ENCODE results near the gene SDC3. TPM values are rescaled to one million over a fixed set of nuclear protein-coding genes. Genes with fewer than 3 reads are reported as not detected.

The SDC3 gene
- total and polyA plus RNA-seq, 2 donors (not counting 1 experiment from before 2014, with no cell fraction given) = 13.7 to 32.9 TPM

GRCh38 chr1:30890502-30891226, 17.9 kb downstream of the SDC3 start:
- Histone ChIP-seq H2AFZ (ENCODE audit: low read length) (no peak overlapping the region), H4K20me1 (ENCODE audit: control insufficient read depth, extremely low read depth, insufficient read depth, low read length) (no peaks in the 10 kb centered on the region), H3K9me3 (ENCODE audit: control insufficient read depth, insufficient read depth, low read depth, low read length) (no peaks in the 10 kb centered on the region), H3K36me3 (ENCODE audit: control insufficient read depth, insufficient read depth, low read length) (no peaks in the 10 kb centered on the region), H3K27ac (ENCODE audit: insufficient read depth, low read length) (no peak overlapping the region), H3K4me3 (replicated peaks in 1 of 4; ENCODE audit: control extremely low read depth in 1 of 4, insufficient read depth in 1 of 4, low read depth in 3 of 4, low read length in 4 of 4) (no peak overlapping the region), H3K4me1 (ENCODE audit: control insufficient read depth, extremely low read depth, insufficient read depth, low read length) (peaks cover 16% of the 10 kb centered on the region), H3K27me3 (ENCODE audit: control insufficient read depth, insufficient read depth, low read length) (no peaks in the 10 kb centered on the region), H3K4me2 (ENCODE audit: extremely low read depth, insufficient read depth, low read length) (no peak overlapping the region), H3K79me2 (ENCODE audit: control insufficient read depth, insufficient read depth, low read length) (peaks cover 2% of the 10 kb centered on the region), H3K9ac (ENCODE audit: insufficient read depth, low read length) (no peak overlapping the region)
- no peak for DNase-seq (ENCODE audit: low read depth in 2 of 2)
- TF ChIP-seq, protein P1, sequence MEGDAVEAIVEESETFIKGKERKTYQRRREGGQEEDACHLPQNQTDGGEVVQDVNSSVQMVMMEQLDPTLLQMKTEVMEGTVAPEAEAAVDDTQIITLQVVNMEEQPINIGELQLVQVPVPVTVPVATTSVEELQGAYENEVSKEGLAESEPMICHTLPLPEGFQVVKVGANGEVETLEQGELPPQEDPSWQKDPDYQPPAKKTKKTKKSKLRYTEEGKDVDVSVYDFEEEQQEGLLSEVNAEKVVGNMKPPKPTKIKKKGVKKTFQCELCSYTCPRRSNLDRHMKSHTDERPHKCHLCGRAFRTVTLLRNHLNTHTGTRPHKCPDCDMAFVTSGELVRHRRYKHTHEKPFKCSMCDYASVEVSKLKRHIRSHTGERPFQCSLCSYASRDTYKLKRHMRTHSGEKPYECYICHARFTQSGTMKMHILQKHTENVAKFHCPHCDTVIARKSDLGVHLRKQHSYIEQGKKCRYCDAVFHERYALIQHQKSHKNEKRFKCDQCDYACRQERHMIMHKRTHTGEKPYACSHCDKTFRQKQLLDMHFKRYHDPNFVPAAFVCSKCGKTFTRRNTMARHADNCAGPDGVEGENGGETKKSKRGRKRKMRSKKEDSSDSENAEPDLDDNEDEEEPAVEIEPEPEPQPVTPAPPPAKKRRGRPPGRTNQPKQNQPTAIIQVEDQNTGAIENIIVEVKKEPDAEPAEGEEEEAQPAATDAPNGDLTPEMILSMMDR (conservative IDR thresholded peaks at IDR 0.05 in 1 of 2, IDR thresholded peaks at IDR 0.05 in 1 of 2; ENCODE audit: low read depth in 1 of 2, low read length in 2 of 2) = no peak
- no peak for TF ChIP-seq EZH2 (IDR thresholded peaks at IDR 0.05; ENCODE audit: low read length, missing control alignments)

GRCh38 chr1:30889511-30889910, 19.0 kb downstream of the SDC3 start:
- peak in 1 of 2 donors; percentile 76 for DNase-seq (ENCODE audit: low read depth in 2 of 2)
- Histone ChIP-seq H2AFZ (ENCODE audit: low read length) (no peak overlapping the region), H3K27me3 (ENCODE audit: control insufficient read depth, insufficient read depth, low read length) (no peaks in the 10 kb centered on the region), H3K9me3 (ENCODE audit: control insufficient read depth, insufficient read depth, low read depth, low read length) (no peaks in the 10 kb centered on the region), H4K20me1 (ENCODE audit: control insufficient read depth, extremely low read depth, insufficient read depth, low read length) (no peaks in the 10 kb centered on the region), H3K9ac (ENCODE audit: insufficient read depth, low read length) (no peak overlapping the region), H3K79me2 (ENCODE audit: control insufficient read depth, insufficient read depth, low read length) (peaks cover 2% of the 10 kb centered on the region), H3K4me3 (replicated peaks in 1 of 4; ENCODE audit: control extremely low read depth in 1 of 4, insufficient read depth in 1 of 4, low read depth in 3 of 4, low read length in 4 of 4) (no peak overlapping the region), H3K4me1 (ENCODE audit: control insufficient read depth, extremely low read depth, insufficient read depth, low read length) (peaks cover 16% of the 10 kb centered on the region), H3K27ac (ENCODE audit: insufficient read depth, low read length) (no peak overlapping the region), H3K36me3 (ENCODE audit: control insufficient read depth, insufficient read depth, low read length) (no peaks in the 10 kb centered on the region), H3K4me2 (ENCODE audit: extremely low read depth, insufficient read depth, low read length) (no peak overlapping the region)
- TF ChIP-seq, protein P1 (conservative IDR thresholded peaks at IDR 0.05 in 1 of 2, IDR thresholded peaks at IDR 0.05 in 1 of 2; ENCODE audit: low read depth in 1 of 2, low read length in 2 of 2) = no peak
- TF ChIP-seq EZH2 (IDR thresholded peaks at IDR 0.05; ENCODE audit: low read length, missing control alignments) = no peak

- Histone ChIP-seq H4K20me1 (ENCODE audit: control insufficient read depth, extremely low read depth, insufficient read depth, low read length) (no peaks in the 10 kb centered on the region), H3K4me1 (ENCODE audit: control insufficient read depth, extremely low read depth, insufficient read depth, low read length) (peaks cover 16% of the 10 kb centered on the region), H3K9ac (ENCODE audit: insufficient read depth, low read length) (peak overlapping the region; percentile 46), H3K36me3 (ENCODE audit: control insufficient read depth, insufficient read depth, low read length) (no peaks in the 10 kb centered on the region), H3K4me3 (replicated peaks in 1 of 4; ENCODE audit: control extremely low read depth in 1 of 4, insufficient read depth in 1 of 4, low read depth in 3 of 4, low read length in 4 of 4) (no peak overlapping the region), H3K79me2 (ENCODE audit: control insufficient read depth, insufficient read depth, low read length) (peaks cover 2% of the 10 kb centered on the region), H3K27me3 (ENCODE audit: control insufficient read depth, insufficient read depth, low read length) (no peaks in the 10 kb centered on the region), H3K27ac (ENCODE audit: insufficient read depth, low read length) (peak overlapping the region; percentile 39), H2AFZ (ENCODE audit: low read length) (no peak overlapping the region), H3K9me3 (ENCODE audit: control insufficient read depth, insufficient read depth, low read depth, low read length) (no peaks in the 10 kb centered on the region), H3K4me2 (ENCODE audit: extremely low read depth, insufficient read depth, low read length) (peak overlapping the region; percentile 38)
- no peak for DNase-seq (ENCODE audit: low read depth in 2 of 2)
- TF ChIP-seq, protein P1 (conservative IDR thresholded peaks at IDR 0.05 in 1 of 2, IDR thresholded peaks at IDR 0.05 in 1 of 2; ENCODE audit: low read depth in 1 of 2, low read length in 2 of 2) = no peak
- TF ChIP-seq EZH2 (IDR thresholded peaks at IDR 0.05; ENCODE audit: low read length, missing control alignments) = no peak
These were observed 19.6 kb downstream of the SDC3 start for GRCh38 chr1:30888975-30889374.

Data from fibroblast of lung (primary cell).